ENCODE data around the gene SLC22A23.
A peak's percentile ranks its signal among the peaks of the same experiment; 100 is the strongest.

SLC22A23 gene

GRCh38 chr6:3348821-3349220 lies 108.0 kb downstream of the SLC22A23 start:
- peaks cover 34% of the 10 kb centered on the region for H3K4me1 ChIP-seq
- H3K27me3 ChIP-seq (ENCODE audit: low read depth): no peaks in the 10 kb centered on the region
- in situ Hi-C loops (cut with MboI; ENCODE audit: low sequenced_read_pairs): no loop called here
- no peak overlapping the region for H3K4me3 ChIP-seq
- H3K9me3 ChIP-seq: no peaks in the 10 kb centered on the region
- no peak for DNase-seq (ENCODE audit: low spot score in 2 of 2)
- no peaks in the 10 kb centered on the region for H3K36me3 ChIP-seq (replicated peaks)

DNA sequence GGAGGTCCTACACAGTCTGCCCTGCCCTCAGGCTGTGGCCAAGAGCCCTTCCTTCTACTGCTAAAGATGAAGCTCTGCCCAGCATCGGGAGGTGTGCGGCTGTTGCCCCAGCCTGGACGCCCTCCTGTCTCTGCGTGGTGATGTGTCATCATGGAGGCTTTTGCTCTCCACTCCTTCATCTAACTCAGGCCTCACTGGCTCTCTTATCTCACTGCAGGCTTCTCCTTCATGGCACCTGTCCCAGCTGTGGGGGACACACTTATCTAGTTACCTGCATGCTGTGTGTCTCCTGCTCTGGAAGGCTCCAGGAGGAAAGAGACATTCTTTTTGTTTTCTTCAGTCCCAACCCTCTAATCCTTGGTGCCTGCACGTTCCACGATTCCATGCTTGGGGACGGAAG lies 109.0 kb downstream of the SLC22A23 start:
- H3K4me3 ChIP-seq: no peak overlapping the region
- in situ Hi-C loops (cut with MboI; ENCODE audit: low sequenced_read_pairs): no loop called here
- DNase-seq (ENCODE audit: low spot score in 2 of 2): no peak
- peaks cover 44% of the 10 kb centered on the region for H3K4me1 ChIP-seq
- H3K36me3 ChIP-seq (replicated peaks): no peaks in the 10 kb centered on the region
- H3K27me3 ChIP-seq (ENCODE audit: low read depth): no peaks in the 10 kb centered on the region
- H3K9me3 ChIP-seq: no peaks in the 10 kb centered on the region

DNA sequence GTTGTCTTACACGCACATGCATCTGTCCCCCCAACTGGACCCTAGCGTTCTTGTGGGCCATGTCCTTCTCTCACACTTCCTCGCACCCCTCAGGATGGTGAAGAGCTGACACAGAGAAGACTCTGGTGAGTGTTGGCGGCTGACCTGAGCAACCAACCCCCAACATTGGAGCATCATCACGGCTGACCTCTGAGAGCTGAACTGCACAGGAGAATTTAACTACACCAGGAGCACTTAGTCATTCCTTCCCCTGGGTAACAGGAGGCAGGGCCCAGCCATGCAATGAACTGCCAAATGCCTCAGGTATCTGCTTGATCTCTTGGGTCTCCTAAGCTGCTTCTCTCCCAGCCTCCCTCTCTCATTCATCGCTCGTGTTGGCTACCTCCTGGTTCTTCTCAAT lies 109.6 kb downstream of the SLC22A23 start:
- in situ Hi-C loops (cut with MboI; ENCODE audit: low sequenced_read_pairs): no loop called here
- H3K4me3 ChIP-seq: no peak overlapping the region
- H3K27me3 ChIP-seq (ENCODE audit: low read depth): no peaks in the 10 kb centered on the region
- DNase-seq (ENCODE audit: low spot score in 2 of 2): no peak
- no peaks in the 10 kb centered on the region for H3K36me3 ChIP-seq (replicated peaks)
- H3K9me3 ChIP-seq: no peaks in the 10 kb centered on the region
- H3K4me1 ChIP-seq: peaks cover 47% of the 10 kb centered on the region

DNA sequence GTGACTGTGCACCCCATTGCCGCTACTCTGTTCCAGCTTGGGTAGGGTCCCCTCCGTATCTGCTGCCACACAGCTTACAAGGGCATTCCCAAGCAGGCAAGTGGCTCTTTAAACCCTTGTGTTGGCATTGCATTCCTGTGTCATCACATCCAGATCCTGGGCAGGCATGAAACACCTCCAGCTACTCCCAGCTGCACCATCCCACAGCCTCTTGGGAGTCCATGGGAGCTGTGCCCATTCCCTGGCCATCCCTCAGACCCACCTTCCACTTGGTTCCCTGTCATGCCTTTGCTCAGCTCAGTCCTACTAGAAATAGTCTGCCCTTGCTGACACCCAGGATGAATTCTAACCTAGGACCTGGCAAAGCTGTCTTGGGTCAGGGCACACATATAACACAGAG lies 110.4 kb downstream of the SLC22A23 start:
- no peak for DNase-seq (ENCODE audit: low spot score in 2 of 2)
- H3K4me1 ChIP-seq: peaks cover 49% of the 10 kb centered on the region
- no peaks in the 10 kb centered on the region for H3K36me3 ChIP-seq (replicated peaks)
- in situ Hi-C loops (cut with MboI; ENCODE audit: low sequenced_read_pairs): no loop called here
- no peaks in the 10 kb centered on the region for H3K9me3 ChIP-seq
- H3K27me3 ChIP-seq (ENCODE audit: low read depth): no peaks in the 10 kb centered on the region
- H3K4me3 ChIP-seq: no peak overlapping the region

DNA sequence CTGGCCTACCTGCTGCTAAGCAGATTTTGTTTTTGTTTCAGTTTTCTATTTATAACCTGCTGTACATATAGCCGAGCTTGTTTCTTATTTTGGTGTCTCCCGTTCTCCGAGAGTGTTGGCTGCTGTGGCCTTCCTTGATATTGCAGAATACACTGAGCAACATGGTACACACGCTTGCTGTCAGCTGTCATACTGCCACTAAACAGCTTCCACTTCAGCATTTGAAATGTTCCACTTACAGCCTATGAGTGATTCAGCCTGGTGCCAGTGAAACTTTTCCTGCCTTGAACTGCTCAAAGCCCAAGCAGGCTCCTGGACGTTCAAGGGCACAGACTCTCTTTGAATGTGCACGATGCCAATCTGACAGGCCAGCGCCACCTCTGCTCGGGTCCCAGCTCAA lies 111.0 kb downstream of the SLC22A23 start:
- peaks cover 52% of the 10 kb centered on the region for H3K4me1 ChIP-seq
- H3K4me3 ChIP-seq: no peak overlapping the region
- DNase-seq (ENCODE audit: low spot score in 2 of 2): no peak
- in situ Hi-C loops (cut with MboI; ENCODE audit: low sequenced_read_pairs): no loop called here
- H3K27me3 ChIP-seq (ENCODE audit: low read depth): no peaks in the 10 kb centered on the region
- H3K9me3 ChIP-seq: no peaks in the 10 kb centered on the region
- no peaks in the 10 kb centered on the region for H3K36me3 ChIP-seq (replicated peaks)

- no peaks in the 10 kb centered on the region for H3K9me3 ChIP-seq
- no peak overlapping the region for H3K4me3 ChIP-seq
- in situ Hi-C loops (cut with MboI; ENCODE audit: low sequenced_read_pairs): no loop called here
- H3K27me3 ChIP-seq (ENCODE audit: low read depth): no peaks in the 10 kb centered on the region
- no peak for DNase-seq (ENCODE audit: low spot score in 2 of 2)
- peaks cover 62% of the 10 kb centered on the region for H3K4me1 ChIP-seq
- no peaks in the 10 kb centered on the region for H3K36me3 ChIP-seq (replicated peaks)
Measured at GRCh38 chr6:3343089-3343883, 113.6 kb downstream of the SLC22A23 start.

DNA sequence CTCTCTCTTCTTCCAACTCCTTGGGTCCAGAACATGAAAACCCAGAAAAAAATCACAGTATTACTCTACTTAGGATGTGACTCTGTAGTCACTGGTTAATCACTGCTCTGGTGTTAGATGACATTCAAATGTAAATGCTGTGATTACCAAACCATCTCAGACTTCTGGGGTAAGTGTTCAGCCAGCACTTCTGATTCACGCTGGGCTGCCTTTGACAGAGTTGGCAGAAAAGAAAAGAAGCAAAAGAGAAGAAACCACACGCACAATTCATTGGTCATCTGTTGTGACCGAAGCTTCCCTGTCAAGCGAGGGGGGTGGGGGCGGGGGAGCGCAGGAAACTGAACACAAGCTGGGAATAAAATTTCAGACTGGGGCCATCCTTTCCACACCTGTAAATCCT lies 115.4 kb downstream of the SLC22A23 start:
- Histone ChIP-seq H3K9me3 (no peaks in the 10 kb centered on the region), H3K27me3 (ENCODE audit: low read depth) (no peaks in the 10 kb centered on the region), H3K36me3 (replicated peaks) (no peaks in the 10 kb centered on the region), H3K4me1 (peaks cover 69% of the 10 kb centered on the region), H3K4me3 (no peak overlapping the region)
- peak; percentile 70 to 81 for DNase-seq (ENCODE audit: low spot score in 2 of 2)
- in situ Hi-C loops (cut with MboI; ENCODE audit: low sequenced_read_pairs): no loop called here

- no peaks in the 10 kb centered on the region for H3K27me3 ChIP-seq (ENCODE audit: low read depth)
- no peak overlapping the region for H3K4me3 ChIP-seq
- in situ Hi-C loops (cut with MboI; ENCODE audit: low sequenced_read_pairs): no loop called here
- no peaks in the 10 kb centered on the region for H3K36me3 ChIP-seq (replicated peaks)
- peaks cover 69% of the 10 kb centered on the region for H3K4me1 ChIP-seq
- no peak for DNase-seq (ENCODE audit: low spot score in 2 of 2)
- no peaks in the 10 kb centered on the region for H3K9me3 ChIP-seq
Measured at GRCh38 chr6:3340894-3341293, 116.0 kb downstream of the SLC22A23 start.

DNA sequence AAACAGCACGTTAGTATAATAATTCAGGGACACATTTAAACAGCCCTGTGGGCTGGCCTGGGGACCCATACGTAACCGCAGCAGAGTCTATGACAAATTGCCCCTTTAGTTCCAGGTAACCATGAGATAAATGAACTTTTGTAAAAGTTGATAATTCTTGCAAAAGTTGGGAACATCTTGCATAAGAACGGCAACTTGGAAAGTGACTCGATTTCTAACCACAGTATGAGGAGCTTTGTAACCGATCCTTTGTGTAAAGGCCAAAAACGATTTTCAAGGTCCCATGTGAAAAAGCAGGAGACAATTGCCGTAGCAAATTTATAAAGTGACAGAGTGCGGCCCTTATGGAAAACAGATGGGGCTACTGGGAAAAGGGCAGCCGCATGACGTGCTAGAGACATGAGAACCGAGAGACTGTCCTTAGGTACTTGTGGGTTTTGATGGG lies 116.5 kb downstream of the SLC22A23 start:
- in situ Hi-C loops (cut with MboI; ENCODE audit: low sequenced_read_pairs): no loop called here
- no peak for DNase-seq (ENCODE audit: low spot score in 2 of 2)
- Histone ChIP-seq H3K4me3 (no peak overlapping the region), H3K9me3 (no peaks in the 10 kb centered on the region), H3K4me1 (peaks cover 66% of the 10 kb centered on the region), H3K36me3 (replicated peaks) (no peaks in the 10 kb centered on the region), H3K27me3 (ENCODE audit: low read depth) (no peaks in the 10 kb centered on the region)

DNA sequence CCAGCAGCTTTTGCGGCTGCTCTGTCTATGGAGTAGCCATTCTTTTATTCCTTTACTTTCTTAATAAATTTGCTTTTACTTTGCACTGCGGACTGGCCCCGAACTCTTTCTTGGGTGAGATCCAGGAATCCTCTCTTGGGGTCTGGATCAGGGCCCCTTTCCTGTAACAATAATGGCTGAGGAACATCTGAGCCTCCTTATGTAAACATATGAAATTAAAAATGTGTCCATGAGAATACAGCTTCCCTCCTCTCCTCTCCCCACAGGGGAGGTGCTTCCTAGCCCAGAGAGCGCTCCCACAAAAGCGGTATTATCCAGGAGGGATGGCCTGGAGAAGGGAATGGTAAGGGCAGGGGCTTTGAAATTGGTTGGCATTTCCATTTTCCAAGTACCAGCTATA lies 117.0 kb downstream of the SLC22A23 start:
- in situ Hi-C loops (cut with MboI; ENCODE audit: low sequenced_read_pairs): no loop called here
- no peak for DNase-seq (ENCODE audit: low spot score in 2 of 2)

DNA sequence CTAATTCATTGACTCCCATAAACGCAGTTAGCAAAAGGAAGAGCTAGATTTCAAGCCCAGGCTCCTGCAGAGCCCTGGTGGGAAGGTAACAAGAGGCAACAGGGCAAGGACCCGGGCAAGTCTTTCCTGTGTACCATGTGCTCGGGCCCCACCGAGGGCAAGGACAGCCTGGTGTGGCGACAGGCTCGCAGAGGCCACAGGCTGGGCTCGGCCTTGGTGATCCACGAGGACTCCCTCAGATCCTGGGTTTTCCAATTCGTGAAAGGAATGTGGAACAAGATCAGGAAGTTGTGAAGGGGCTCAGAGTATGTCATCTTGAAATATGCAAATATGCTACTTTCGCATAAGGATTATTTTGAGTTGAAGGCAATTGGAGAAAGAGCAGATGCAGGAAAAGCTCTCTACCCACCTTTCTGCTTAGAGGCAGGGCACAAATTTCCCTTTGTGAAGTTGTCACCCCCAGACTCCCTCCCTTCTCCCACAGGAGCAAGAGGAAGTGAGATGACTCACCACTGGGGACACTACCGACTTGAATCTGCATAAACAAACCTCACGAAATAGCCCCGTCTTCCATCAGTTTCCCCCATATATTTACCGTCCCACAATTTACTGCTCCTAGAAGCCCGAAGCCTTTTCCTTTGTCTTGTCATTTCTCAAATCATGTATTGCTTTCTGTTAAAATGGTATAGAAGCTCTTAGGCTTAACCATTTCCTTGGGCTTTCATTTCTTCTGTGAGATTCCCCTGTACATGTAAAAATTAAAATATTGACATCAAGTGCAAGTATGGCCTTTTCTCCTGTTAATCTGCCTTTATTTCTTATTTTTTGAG lies 119.1 kb downstream of the SLC22A23 start:
- in situ Hi-C loops (cut with MboI; ENCODE audit: low sequenced_read_pairs): no loop called here
- no peak for DNase-seq (ENCODE audit: low spot score in 2 of 2)
- Histone ChIP-seq H3K4me1 (peaks cover 45% of the 10 kb centered on the region), H3K4me3 (no peak overlapping the region), H3K36me3 (replicated peaks) (no peaks in the 10 kb centered on the region), H3K27me3 (ENCODE audit: low read depth) (no peaks in the 10 kb centered on the region), H3K9me3 (no peaks in the 10 kb centered on the region)

More for the DNA sequence above, 117.0 kb downstream of the SLC22A23 start:
- H3K36me3 ChIP-seq (replicated peaks): no peaks in the 10 kb centered on the region
- H3K9me3 ChIP-seq: no peaks in the 10 kb centered on the region
- no peaks in the 10 kb centered on the region for H3K27me3 ChIP-seq (ENCODE audit: low read depth)
- H3K4me1 ChIP-seq: peaks cover 60% of the 10 kb centered on the region
- no peak overlapping the region for H3K4me3 ChIP-seq

GRCh38 chr6:3336859-3337515 lies 119.9 kb downstream of the SLC22A23 start:
- H3K9me3 ChIP-seq: no peaks in the 10 kb centered on the region
- no peaks in the 10 kb centered on the region for H3K27me3 ChIP-seq (ENCODE audit: low read depth)
- DNase-seq (ENCODE audit: low spot score in 2 of 2): no peak
- H3K4me3 ChIP-seq: no peak overlapping the region
- in situ Hi-C loops (cut with MboI; ENCODE audit: low sequenced_read_pairs): no loop called here
- H3K36me3 ChIP-seq (replicated peaks): no peaks in the 10 kb centered on the region
- peaks cover 41% of the 10 kb centered on the region for H3K4me1 ChIP-seq

- Histone ChIP-seq H3K4me1 (peaks cover 34% of the 10 kb centered on the region), H3K4me3 (no peak overlapping the region), H3K27me3 (ENCODE audit: low read depth) (no peaks in the 10 kb centered on the region), H3K9me3 (no peaks in the 10 kb centered on the region), H3K36me3 (replicated peaks) (no peaks in the 10 kb centered on the region)
- DNase-seq (ENCODE audit: low spot score in 2 of 2): no peak
- in situ Hi-C loops (cut with MboI; ENCODE audit: low sequenced_read_pairs): no loop called here
Measured at GRCh38 chr6:3336066-3336786, 120.6 kb downstream of the SLC22A23 start.
